ENCODE results near the gene SULT1C2. TPM values are rescaled to one million over a fixed set of nuclear protein-coding genes. Genes with fewer than 3 reads are reported as not detected.

The SULT1C2 gene
- total RNA-seq, 2 experiments from 2014 or later = not detected

GRCh38 chr2:108314586-108315296, 26.0 kb downstream of the SULT1C2 start:
- CTCF ChIA-PET = no interaction called here
- ATAC-seq (no peak), DNase-seq (no peak)
- H3K9me3 Mint-ChIP-seq (ENCODE audit: low read depth) = no peaks in the 10 kb centered on the region
- H3K27me3 Mint-ChIP-seq = peaks cover 6% of the 10 kb centered on the region
- no peaks in the 10 kb centered on the region for H3K4me1 Mint-ChIP-seq
- H3K4me3 Mint-ChIP-seq = no peak overlapping the region
- H3K36me3 Mint-ChIP-seq = no peaks in the 10 kb centered on the region
- no peak overlapping the region for H3K27ac Mint-ChIP-seq

- Mint-ChIP-seq H3K4me3 (no peak overlapping the region), H3K27ac (no peak overlapping the region)
Observed at GRCh38 chr2:108315444-108315934, 26.8 kb downstream of the SULT1C2 start.

DNA sequence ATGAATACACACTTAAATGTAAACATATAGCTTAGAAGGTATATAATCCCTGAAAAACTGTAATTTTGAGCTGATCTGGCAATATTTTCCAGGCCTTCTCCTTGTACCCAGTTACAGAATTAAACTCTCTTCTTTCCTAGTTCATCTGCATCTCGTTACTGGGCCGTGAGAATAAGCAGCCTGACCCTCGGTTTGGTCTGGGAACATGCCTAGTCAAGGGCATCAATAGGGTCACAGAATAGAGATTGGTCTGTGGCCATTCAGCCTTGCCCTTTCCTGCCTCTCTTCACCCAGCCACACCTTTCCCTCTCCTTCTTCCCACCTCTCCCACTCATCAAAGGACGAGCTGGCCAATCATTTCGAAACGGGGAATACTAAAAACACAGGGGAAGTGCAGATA, 27.3 kb downstream of the SULT1C2 start:
- no peak for DNase-seq
- H3K4me1 Mint-ChIP-seq = no peaks in the 10 kb centered on the region
- H3K4me3 Mint-ChIP-seq = no peak overlapping the region
- no peaks in the 10 kb centered on the region for H3K9me3 Mint-ChIP-seq (ENCODE audit: low read depth)
- ATAC-seq = no peak
- no peak overlapping the region for H3K27ac Mint-ChIP-seq
- peaks cover 5% of the 10 kb centered on the region for H3K27me3 Mint-ChIP-seq
- CTCF ChIA-PET = no interaction called here
- H3K36me3 Mint-ChIP-seq = no peaks in the 10 kb centered on the region

More at GRCh38 chr2:108315444-108315934, 26.8 kb downstream of the SULT1C2 start:
- no peaks in the 10 kb centered on the region for H3K36me3 Mint-ChIP-seq
- no peaks in the 10 kb centered on the region for H3K4me1 Mint-ChIP-seq
- CTCF ChIA-PET = no interaction called here
- ATAC-seq (no peak), DNase-seq (no peak)
- no peaks in the 10 kb centered on the region for H3K9me3 Mint-ChIP-seq (ENCODE audit: low read depth)
- peaks cover 3% of the 10 kb centered on the region for H3K27me3 Mint-ChIP-seq

DNA sequence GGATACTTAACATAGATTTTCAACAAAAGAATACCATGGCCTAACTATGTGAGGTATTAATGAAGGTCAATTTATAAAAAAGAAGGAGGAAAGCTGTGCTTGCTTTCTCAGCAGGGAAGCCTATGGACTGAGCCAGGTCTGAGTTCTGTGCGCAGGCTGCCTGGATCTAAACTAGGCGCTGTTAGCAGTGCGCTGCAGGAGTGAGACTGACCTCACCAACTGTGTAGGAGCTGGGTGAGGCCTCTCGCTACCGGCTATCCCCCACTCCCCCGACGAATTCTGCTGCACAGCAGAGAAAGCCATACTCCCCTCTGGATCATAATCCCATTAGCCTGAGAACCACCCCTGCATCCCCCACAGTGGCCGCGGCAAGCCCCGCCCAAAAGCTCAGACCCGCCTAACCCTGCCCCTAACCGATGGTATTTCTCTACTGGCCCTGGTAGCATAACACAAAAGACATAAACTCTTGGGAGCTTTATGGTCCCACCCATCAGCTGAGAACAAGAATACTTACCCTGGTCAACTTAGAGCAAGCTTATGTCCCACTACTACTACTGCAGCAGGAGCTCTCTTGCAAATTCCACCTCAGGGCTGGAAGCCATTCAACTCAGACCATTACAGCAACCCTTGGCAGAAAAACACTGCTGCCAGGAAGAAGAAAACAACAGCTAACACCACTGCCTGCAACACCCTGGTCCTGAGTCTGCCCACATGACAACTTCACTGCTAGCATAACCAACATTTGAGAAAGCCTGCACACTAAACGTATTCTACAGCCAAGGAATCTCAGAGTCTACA, 28.0 kb downstream of the SULT1C2 start:
- Mint-ChIP-seq H3K27me3 (peaks cover 7% of the 10 kb centered on the region), H3K4me1 (no peaks in the 10 kb centered on the region), H3K9me3 (ENCODE audit: low read depth) (no peaks in the 10 kb centered on the region), H3K36me3 (no peaks in the 10 kb centered on the region), H3K4me3 (no peak overlapping the region), H3K27ac (no peak overlapping the region)
- no peak for DNase-seq
- CTCF ChIA-PET = no interaction called here
- ATAC-seq = no peak

DNA sequence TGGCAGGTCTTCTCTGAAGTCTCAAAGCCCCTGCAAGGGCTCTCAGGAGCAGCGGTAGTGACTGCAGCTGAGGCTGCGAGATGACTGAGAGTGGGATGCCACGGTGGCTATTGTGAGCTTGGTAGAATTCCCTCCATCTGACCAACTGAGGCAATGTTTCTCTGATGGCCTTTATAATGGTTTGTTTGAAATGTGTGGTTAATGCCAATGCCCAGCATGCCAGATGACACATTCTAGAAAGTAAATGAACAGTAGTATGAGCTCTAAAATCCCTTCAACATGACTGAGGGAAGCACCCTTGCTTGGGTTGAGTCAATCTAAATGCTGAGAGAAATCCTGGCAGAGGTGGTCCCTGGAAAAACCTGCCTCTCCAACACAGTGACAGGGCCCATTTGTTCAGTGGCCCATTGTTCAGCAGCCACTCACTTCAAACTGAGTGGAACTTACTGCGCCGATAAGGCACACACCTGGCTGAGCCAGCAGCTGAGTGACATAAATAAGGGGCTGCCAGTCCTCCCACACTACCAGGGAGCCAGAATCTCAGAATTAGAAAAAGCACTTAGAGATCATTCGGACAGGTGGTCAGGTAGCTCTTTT, 31.7 kb downstream of the SULT1C2 start:
- Mint-ChIP-seq H3K4me3 (no peak overlapping the region), H3K4me1 (no peaks in the 10 kb centered on the region), H3K36me3 (no peaks in the 10 kb centered on the region), H3K27me3 (peaks cover 6% of the 10 kb centered on the region), H3K27ac (no peak overlapping the region), H3K9me3 (ENCODE audit: low read depth) (no peaks in the 10 kb centered on the region)
- DNase-seq (no peak), ATAC-seq (no peak)
- CTCF ChIA-PET = no interaction called here

DNA sequence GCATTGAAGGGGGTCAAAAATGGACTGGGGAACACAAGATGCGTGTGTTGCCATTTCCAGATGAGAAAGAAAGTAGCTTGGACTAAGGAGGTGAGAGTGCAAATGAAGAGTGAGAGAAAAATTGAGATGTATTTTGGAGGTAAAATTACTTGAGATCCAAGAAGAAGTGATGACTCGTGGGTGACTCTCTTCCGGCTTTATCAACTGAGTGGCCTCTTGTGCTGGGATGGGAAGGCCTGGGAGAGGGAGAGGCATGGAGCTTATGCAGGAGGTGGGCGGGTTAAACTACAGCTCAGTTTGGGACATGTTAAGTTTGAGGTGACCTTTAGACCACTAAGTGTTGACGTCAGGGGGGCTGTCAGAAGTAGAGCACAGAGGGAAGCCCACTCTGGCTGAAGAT, 34.9 kb downstream of the SULT1C2 start:
- Mint-ChIP-seq H3K9me3 (ENCODE audit: low read depth) (no peaks in the 10 kb centered on the region), H3K27ac (no peak overlapping the region), H3K27me3 (peaks cover 6% of the 10 kb centered on the region), H3K4me1 (no peaks in the 10 kb centered on the region), H3K4me3 (no peak overlapping the region), H3K36me3 (no peaks in the 10 kb centered on the region)
- CTCF ChIA-PET = no interaction called here
- DNase-seq = no peak
- no peak for ATAC-seq

- CTCF ChIA-PET = no interaction called here
- Mint-ChIP-seq H3K36me3 (no peaks in the 10 kb centered on the region), H3K9me3 (ENCODE audit: low read depth) (no peaks in the 10 kb centered on the region), H3K4me1 (no peaks in the 10 kb centered on the region), H3K27me3 (peaks cover 8% of the 10 kb centered on the region), H3K4me3 (no peak overlapping the region), H3K27ac (no peak overlapping the region)
- DNase-seq (no peak), ATAC-seq (no peak)
Observed at GRCh38 chr2:108324531-108325255, 36.0 kb downstream of the SULT1C2 start.

GRCh38 chr2:108325756-108326155, 37.1 kb downstream of the SULT1C2 start:
- Mint-ChIP-seq H3K27ac (no peak overlapping the region), H3K36me3 (no peaks in the 10 kb centered on the region), H3K27me3 (peaks cover 8% of the 10 kb centered on the region), H3K9me3 (ENCODE audit: low read depth) (no peaks in the 10 kb centered on the region), H3K4me1 (no peaks in the 10 kb centered on the region), H3K4me3 (no peak overlapping the region)
- no peak for DNase-seq
- CTCF ChIA-PET = no interaction called here
- ATAC-seq = no peak

- DNase-seq (no peak), ATAC-seq (no peak)
- no peaks in the 10 kb centered on the region for H3K36me3 Mint-ChIP-seq
- H3K4me1 Mint-ChIP-seq = no peaks in the 10 kb centered on the region
- H3K27me3 Mint-ChIP-seq = peaks cover 5% of the 10 kb centered on the region
- H3K4me3 Mint-ChIP-seq = no peak overlapping the region
- no peak overlapping the region for H3K27ac Mint-ChIP-seq
- H3K9me3 Mint-ChIP-seq (ENCODE audit: low read depth) = no peaks in the 10 kb centered on the region
- CTCF ChIA-PET = no interaction called here
Observed at GRCh38 chr2:108329771-108330170, 41.1 kb downstream of the SULT1C2 start.

- no peak for DNase-seq
- H3K27ac Mint-ChIP-seq = no peak overlapping the region
- CTCF ChIA-PET = no interaction called here
- H3K36me3 Mint-ChIP-seq = no peaks in the 10 kb centered on the region
- H3K9me3 Mint-ChIP-seq (ENCODE audit: low read depth) = no peaks in the 10 kb centered on the region
- H3K4me1 Mint-ChIP-seq = no peaks in the 10 kb centered on the region
- ATAC-seq = no peak
- H3K27me3 Mint-ChIP-seq = peaks cover 5% of the 10 kb centered on the region
- no peak overlapping the region for H3K4me3 Mint-ChIP-seq
Observed at GRCh38 chr2:108330979-108331378, 42.3 kb downstream of the SULT1C2 start.

- no peaks in the 10 kb centered on the region for H3K4me1 Mint-ChIP-seq
- no peaks in the 10 kb centered on the region for H3K9me3 Mint-ChIP-seq (ENCODE audit: low read depth)
- CTCF ChIA-PET = no interaction called here
- H3K27ac Mint-ChIP-seq = no peak overlapping the region
- no peak overlapping the region for H3K4me3 Mint-ChIP-seq
- no peak for DNase-seq
- no peak for ATAC-seq
- H3K36me3 Mint-ChIP-seq = no peaks in the 10 kb centered on the region
- H3K27me3 Mint-ChIP-seq = peaks cover 37% of the 10 kb centered on the region
Observed at GRCh38 chr2:108345951-108346350, 57.3 kb downstream of the SULT1C2 start.

DNA sequence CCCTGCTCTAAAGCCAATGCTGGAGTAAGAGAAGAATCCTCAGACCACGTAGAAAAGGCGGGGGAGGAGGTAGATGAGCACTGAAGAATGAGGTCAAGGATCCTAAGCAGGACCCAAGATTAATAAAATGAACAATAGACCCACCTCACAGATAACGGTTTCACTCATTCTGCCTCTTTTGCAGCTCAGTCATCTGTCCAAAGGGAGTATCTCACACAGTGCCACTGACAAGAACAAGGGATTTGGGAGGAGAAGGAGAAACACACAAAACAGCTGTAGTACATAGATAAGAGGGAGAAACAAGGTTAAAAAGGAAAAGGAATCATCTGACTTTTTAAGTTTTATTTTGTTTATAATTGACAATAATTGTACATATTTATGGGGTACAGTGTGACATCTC, 58.1 kb downstream of the SULT1C2 start:
- Mint-ChIP-seq H3K9me3 (ENCODE audit: low read depth) (no peaks in the 10 kb centered on the region), H3K36me3 (no peaks in the 10 kb centered on the region), H3K4me1 (no peaks in the 10 kb centered on the region), H3K27ac (no peak overlapping the region), H3K27me3 (peaks cover 28% of the 10 kb centered on the region), H3K4me3 (no peak overlapping the region)
- ATAC-seq (no peak), DNase-seq (no peak)
- CTCF ChIA-PET = no interaction called here

DNA sequence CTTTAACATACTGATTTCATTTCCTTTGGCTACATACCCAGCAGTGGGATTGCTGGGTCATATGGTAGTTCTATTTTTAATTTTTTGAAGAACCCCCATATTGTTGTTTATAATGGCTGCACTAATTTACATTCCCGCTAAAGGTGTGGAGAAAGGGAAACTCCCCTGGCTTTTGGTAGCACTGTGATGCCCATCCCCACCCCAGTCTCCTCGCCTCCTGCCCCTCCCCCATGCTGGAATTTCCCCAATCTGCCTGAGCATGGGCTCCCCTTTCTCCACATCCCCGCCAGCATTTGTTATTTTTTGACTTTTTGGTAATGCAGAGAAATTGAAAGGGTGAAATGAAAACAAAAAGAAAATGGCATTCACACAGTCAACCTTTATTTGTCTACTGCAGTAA, 59.1 kb downstream of the SULT1C2 start:
- no peaks in the 10 kb centered on the region for H3K36me3 Mint-ChIP-seq
- H3K27me3 Mint-ChIP-seq = peaks cover 22% of the 10 kb centered on the region
- no peaks in the 10 kb centered on the region for H3K9me3 Mint-ChIP-seq (ENCODE audit: low read depth)
- ATAC-seq (no peak), DNase-seq (no peak)
- no peak overlapping the region for H3K27ac Mint-ChIP-seq
- H3K4me3 Mint-ChIP-seq = no peak overlapping the region
- CTCF ChIA-PET = no interaction called here
- no peaks in the 10 kb centered on the region for H3K4me1 Mint-ChIP-seq
